ENCODE measurements around the gene CASZ1. TPM values are rescaled to one million over a fixed set of nuclear protein-coding genes. Genes with fewer than 3 reads are reported as not detected.

The CASZ1 gene
- total and polyA plus RNA-seq, 2 donors: 1.8 to 3.9 TPM

DNA sequence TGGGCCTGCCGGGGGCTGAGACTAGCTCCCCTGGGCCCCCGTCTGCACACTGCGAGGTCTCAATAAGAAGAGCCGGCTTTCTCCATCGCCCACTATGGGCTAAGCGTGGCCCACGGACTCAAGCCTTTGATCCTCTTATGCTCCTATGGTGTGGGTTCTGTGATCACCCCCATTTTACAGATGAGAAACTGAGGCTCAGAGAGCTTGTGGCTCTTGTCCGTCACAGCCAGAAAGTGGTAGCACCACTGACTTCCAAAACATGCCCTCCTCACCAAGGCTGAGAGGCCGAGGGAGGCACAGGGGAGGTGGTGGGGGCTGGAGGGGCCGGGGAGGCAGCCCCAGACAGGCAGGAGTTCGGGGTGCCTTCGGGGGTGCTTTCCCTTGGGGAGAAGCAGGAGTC lies 39.0 kb upstream of the CASZ1 start:
- Histone ChIP-seq H3K4me1 (ENCODE audit: control insufficient read depth in 2 of 2, insufficient read depth in 2 of 2, low read length in 2 of 2) (no peaks in the 10 kb centered on the region), H3K36me3 (ENCODE audit: control insufficient read depth in 2 of 2, insufficient read depth in 2 of 2, low read length in 1 of 2) (no peaks in the 10 kb centered on the region), H3K4me3 (ENCODE audit: low read length in 2 of 2) (no peak overlapping the region), H3K27ac (ENCODE audit: low read depth in 1 of 2, low read length in 1 of 2) (no peak overlapping the region), H3K9me3 (ENCODE audit: control insufficient read depth in 2 of 2, insufficient read depth in 1 of 2, low read length in 1 of 2) (no peaks in the 10 kb centered on the region), H3K27me3 (ENCODE audit: control insufficient read depth in 2 of 2, insufficient read depth in 1 of 2, low read length in 1 of 2) (peaks cover 22 to 81% of the 10 kb centered on the region in 2 donors)
- 26% methylated on average over 12 of the region's 12 CpGs for WGBS
- no peak for DNase-seq (ENCODE audit: low read depth in 6 of 9, low spot score in 9 of 9)

DNA sequence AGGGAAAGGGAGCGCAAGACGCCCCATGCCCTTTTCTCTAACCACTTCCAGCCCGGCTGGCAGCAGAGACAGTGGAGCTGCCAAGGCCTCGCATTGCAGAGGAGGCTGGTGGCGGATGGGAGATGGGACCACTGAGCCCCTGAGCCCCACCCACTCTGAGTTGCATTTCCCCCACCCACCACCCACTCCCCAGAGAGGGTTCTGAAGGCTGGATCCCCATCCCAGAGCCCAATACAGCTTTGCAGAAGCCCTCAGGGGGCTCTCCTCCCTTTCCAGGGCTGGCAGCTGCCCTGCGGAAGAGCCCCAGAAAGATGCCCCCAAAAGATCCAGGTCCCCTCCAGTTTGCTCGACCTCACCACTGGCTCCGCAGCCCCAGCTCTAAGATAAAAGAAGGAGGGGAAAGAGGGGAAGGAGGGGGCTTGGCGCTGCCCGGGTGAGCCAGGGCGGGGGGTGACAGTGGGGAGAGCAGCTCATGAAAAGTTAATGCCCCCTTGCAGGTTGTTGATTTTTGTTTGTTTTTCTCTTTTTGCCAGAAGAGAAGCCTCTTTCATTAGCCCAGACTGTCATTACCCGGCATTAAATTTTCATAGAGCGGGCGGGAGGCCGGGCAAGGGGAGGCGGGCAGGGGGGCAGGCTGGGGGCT lies 38.4 kb upstream of the CASZ1 start:
- DNase-seq (ENCODE audit: low read depth in 6 of 9, low spot score in 9 of 9): no peak
- no peaks in the 10 kb centered on the region for H3K4me1 ChIP-seq (ENCODE audit: control insufficient read depth in 2 of 2, insufficient read depth in 2 of 2, low read length in 2 of 2)
- WGBS: 53% methylated on average over 16 of the region's 16 CpGs
- peaks cover 22 to 86% of the 10 kb centered on the region in 2 donors for H3K27me3 ChIP-seq (ENCODE audit: control insufficient read depth in 2 of 2, insufficient read depth in 1 of 2, low read length in 1 of 2)
- no peak overlapping the region for H3K27ac ChIP-seq (ENCODE audit: low read depth in 1 of 2, low read length in 1 of 2)
- H3K9me3 ChIP-seq (ENCODE audit: control insufficient read depth in 2 of 2, insufficient read depth in 1 of 2, low read length in 1 of 2): no peaks in the 10 kb centered on the region
- H3K4me3 ChIP-seq (ENCODE audit: low read length in 2 of 2): no peak overlapping the region
- H3K36me3 ChIP-seq (ENCODE audit: control insufficient read depth in 2 of 2, insufficient read depth in 2 of 2, low read length in 1 of 2): no peaks in the 10 kb centered on the region

DNA sequence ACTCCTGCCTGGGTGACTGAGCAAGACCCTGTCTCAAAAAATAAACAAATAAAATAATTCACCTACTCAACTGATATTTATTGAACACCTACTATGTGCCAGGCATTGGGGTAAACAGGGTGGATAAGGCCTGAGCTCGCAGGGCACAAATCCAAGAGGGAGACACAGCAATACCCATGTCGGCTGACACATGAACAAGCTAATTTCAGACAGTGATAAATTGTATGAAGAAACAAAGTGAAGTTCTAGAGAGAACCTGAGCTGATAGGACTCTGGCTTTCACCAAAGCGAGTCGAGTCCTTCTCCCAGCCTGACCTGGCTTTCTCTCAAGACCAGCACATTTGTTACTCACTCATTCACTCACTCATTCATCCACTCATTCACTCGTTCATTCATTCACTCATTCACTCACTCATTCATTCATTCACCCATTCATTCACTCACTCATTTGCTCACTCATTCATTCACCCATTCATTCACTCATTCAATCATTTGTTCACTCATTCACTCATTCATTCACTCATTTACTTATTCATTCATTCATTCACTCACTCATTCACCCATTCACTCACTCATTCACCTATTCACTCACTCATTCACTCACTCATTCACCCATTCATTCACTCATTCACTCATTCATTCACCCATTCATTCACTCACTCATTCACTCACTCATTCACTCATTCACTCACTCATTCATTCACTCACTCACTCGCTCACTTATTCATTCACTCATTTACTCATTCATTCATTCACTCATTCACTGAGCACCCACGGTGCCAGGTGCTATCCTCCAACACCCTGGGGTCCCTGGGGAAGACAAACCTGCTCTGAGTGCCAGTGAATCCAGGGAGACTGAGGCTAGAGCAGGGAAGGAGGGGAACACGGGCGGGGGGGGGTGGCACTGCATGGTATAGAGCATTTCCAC lies 37.4 kb upstream of the CASZ1 start:
- no peak for DNase-seq (ENCODE audit: low read depth in 6 of 9, low spot score in 9 of 9)
- Histone ChIP-seq H3K27me3 (ENCODE audit: control insufficient read depth in 2 of 2, insufficient read depth in 1 of 2, low read length in 1 of 2) (peaks cover 25 to 91% of the 10 kb centered on the region in 2 donors), H3K4me1 (ENCODE audit: control insufficient read depth in 2 of 2, insufficient read depth in 2 of 2, low read length in 2 of 2) (no peaks in the 10 kb centered on the region), H3K27ac (ENCODE audit: low read depth in 1 of 2, low read length in 1 of 2) (no peak overlapping the region), H3K4me3 (ENCODE audit: low read length in 2 of 2) (no peak overlapping the region), H3K9me3 (ENCODE audit: control insufficient read depth in 2 of 2, insufficient read depth in 1 of 2, low read length in 1 of 2) (no peaks in the 10 kb centered on the region), H3K36me3 (ENCODE audit: control insufficient read depth in 2 of 2, insufficient read depth in 2 of 2, low read length in 1 of 2) (no peaks in the 10 kb centered on the region)
- 81% methylated on average over 9 of the region's 9 CpGs for WGBS

DNA sequence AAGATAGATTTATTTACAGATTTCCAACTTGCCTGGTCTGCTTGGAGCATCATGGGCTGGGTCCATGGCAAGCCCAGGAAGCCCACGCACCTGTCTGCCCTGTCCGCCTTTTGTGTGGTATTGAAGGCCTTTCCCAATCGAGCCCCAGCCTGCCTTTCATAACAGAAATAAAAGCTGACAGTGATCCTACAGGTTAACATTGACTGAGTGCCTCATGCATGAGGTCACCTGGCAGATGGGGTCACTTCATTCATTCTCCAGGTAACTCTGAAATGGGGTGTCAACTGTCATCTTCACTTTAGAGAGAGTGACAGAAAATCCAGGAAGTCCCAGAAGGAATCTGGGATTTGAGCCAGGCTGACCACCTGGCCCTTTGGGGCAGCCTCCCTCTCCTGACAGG lies 36.3 kb upstream of the CASZ1 start:
- no peak for DNase-seq (ENCODE audit: low read depth in 6 of 9, low spot score in 9 of 9)
- Histone ChIP-seq H3K27me3 (ENCODE audit: control insufficient read depth in 2 of 2, insufficient read depth in 1 of 2, low read length in 1 of 2) (peaks cover 25 to 91% of the 10 kb centered on the region in 2 donors), H3K9me3 (ENCODE audit: control insufficient read depth in 2 of 2, insufficient read depth in 1 of 2, low read length in 1 of 2) (no peaks in the 10 kb centered on the region), H3K4me1 (ENCODE audit: control insufficient read depth in 2 of 2, insufficient read depth in 2 of 2, low read length in 2 of 2) (no peaks in the 10 kb centered on the region), H3K27ac (ENCODE audit: low read depth in 1 of 2, low read length in 1 of 2) (no peak overlapping the region), H3K4me3 (ENCODE audit: low read length in 2 of 2) (no peak overlapping the region), H3K36me3 (ENCODE audit: control insufficient read depth in 2 of 2, insufficient read depth in 2 of 2, low read length in 1 of 2) (no peaks in the 10 kb centered on the region)
- 89% methylated on average over 3 of the region's 3 CpGs for WGBS

DNA sequence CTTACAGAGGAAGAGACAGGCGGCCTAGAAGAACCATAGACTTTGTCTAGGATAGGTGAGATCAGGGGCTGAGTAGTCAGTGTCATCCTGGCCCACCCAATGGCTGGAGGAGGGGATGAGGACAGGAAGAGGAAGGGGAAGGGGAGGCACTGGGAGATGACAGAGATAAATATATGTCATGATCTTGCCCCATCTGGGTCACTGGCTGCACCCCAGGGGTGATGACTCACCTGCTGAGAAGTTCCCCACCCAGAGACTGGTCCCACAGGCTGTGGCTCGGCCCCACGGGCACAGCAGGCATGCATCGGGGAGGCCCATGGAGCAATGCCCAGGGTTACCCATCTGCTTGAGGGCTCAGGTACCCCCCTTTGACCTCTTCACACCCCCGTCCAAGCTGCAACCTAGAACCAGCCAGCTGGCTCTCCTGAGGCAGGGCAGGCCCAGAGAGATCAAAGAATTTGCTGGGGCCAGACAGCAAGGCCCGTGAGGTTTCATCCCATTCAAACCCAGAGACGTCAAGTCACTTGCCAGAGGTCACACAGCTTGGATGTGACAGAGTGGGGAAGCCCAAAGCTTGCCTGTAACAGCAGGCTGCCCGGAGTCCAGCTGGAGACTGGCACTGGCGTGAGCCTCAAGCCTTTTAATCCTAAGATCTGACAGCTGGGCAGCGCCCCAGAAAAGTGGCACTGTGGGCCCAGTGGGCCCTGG lies 34.7 kb upstream of the CASZ1 start:
- Histone ChIP-seq H3K36me3 (ENCODE audit: control insufficient read depth in 2 of 2, insufficient read depth in 2 of 2, low read length in 1 of 2) (no peaks in the 10 kb centered on the region), H3K27me3 (ENCODE audit: control insufficient read depth in 2 of 2, insufficient read depth in 1 of 2, low read length in 1 of 2) (peaks cover 17 to 83% of the 10 kb centered on the region in 2 donors), H3K4me3 (ENCODE audit: low read length in 2 of 2) (no peak overlapping the region), H3K4me1 (ENCODE audit: control insufficient read depth in 2 of 2, insufficient read depth in 2 of 2, low read length in 2 of 2) (no peaks in the 10 kb centered on the region), H3K9me3 (ENCODE audit: control insufficient read depth in 2 of 2, insufficient read depth in 1 of 2, low read length in 1 of 2) (no peaks in the 10 kb centered on the region), H3K27ac (ENCODE audit: low read depth in 1 of 2, low read length in 1 of 2) (no peak overlapping the region)
- DNase-seq (ENCODE audit: low read depth in 6 of 9, low spot score in 9 of 9): no peak
- WGBS: 87% methylated on average over 10 of the region's 10 CpGs

DNA sequence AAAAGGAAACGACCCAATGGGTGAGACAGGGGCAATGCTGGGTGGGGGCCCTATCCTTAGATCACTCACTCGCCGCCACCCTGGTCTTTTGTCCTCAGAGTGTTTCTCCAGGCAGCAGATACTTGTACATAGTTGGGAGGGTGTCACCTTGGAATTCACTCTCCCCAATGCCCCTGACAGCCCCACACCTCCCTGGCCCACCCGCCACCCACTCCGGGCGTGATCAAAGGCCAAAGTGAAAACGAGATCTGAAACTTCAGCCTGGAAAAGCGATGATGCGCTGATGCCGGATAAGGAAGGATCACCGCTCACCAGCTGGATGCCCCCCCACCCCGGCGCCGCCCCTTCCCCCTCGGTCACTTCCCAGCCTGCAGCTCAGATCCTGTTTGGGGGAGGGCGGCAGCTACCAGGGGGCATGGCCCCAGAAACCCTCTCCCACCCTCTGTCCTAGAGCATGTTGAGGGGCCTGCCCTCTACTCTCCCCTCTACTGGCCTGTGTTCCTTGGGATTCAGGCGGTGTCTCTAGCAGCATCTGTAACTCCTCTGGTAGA lies 33.6 kb upstream of the CASZ1 start:
- Histone ChIP-seq H3K27ac (ENCODE audit: low read depth in 1 of 2, low read length in 1 of 2) (no peak overlapping the region), H3K36me3 (ENCODE audit: control insufficient read depth in 2 of 2, insufficient read depth in 2 of 2, low read length in 1 of 2) (no peaks in the 10 kb centered on the region), H3K4me1 (ENCODE audit: control insufficient read depth in 2 of 2, insufficient read depth in 2 of 2, low read length in 2 of 2) (no peaks in the 10 kb centered on the region), H3K9me3 (ENCODE audit: control insufficient read depth in 2 of 2, insufficient read depth in 1 of 2, low read length in 1 of 2) (no peaks in the 10 kb centered on the region), H3K4me3 (ENCODE audit: low read length in 2 of 2) (no peak overlapping the region), H3K27me3 (ENCODE audit: control insufficient read depth in 2 of 2, insufficient read depth in 1 of 2, low read length in 1 of 2) (peaks cover 9 to 76% of the 10 kb centered on the region in 2 donors)
- no peak for DNase-seq (ENCODE audit: low read depth in 6 of 9, low spot score in 9 of 9)
- WGBS: 67% methylated on average over 17 of the region's 17 CpGs

DNA sequence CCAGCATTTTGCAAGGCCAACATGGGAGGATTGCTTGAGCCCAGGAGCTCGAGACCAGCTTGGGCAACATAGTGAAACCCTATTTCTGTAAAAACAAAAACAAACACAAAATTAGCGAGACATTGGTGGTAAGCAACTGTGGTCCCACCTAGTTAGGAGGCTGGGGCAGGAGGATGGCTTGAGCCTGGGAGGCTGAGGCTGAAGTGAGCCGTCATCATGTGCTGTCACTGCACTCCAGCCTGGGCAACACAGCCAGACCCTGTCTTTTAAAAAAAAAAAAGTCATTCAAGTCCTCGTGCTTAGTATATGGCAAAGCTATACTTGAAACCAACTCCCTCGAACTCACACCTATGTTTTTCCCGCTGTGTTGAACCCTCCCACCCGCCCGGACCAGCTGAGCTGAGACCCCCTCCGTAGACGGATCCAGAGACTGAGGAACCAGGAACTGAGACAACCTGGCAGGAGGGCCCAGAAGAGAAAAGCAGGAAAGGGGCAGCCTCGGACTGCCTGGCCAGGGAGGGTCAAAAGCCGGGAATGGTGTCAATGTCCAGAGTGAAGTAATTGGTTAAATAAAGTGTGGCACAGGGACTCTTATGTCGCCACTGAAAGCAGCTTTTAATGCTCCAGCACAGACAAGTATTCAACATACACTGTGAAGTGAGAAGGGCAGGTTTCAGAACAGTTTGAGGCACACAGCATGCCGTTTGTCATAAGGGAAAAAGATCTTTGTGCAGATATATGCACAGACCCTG lies 32.8 kb upstream of the CASZ1 start:
- no peaks in the 10 kb centered on the region for H3K36me3 ChIP-seq (ENCODE audit: control insufficient read depth in 2 of 2, insufficient read depth in 2 of 2, low read length in 1 of 2)
- 81% methylated on average over 14 of the region's 14 CpGs for WGBS
- H3K4me3 ChIP-seq (ENCODE audit: low read length in 2 of 2): no peak overlapping the region
- no peaks in the 10 kb centered on the region for H3K4me1 ChIP-seq (ENCODE audit: control insufficient read depth in 2 of 2, insufficient read depth in 2 of 2, low read length in 2 of 2)
- DNase-seq (ENCODE audit: low read depth in 6 of 9, low spot score in 9 of 9): no peak
- H3K27ac ChIP-seq (ENCODE audit: low read depth in 1 of 2, low read length in 1 of 2): no peak overlapping the region
- peaks cover 3 to 73% of the 10 kb centered on the region in 2 donors for H3K27me3 ChIP-seq (ENCODE audit: control insufficient read depth in 2 of 2, insufficient read depth in 1 of 2, low read length in 1 of 2)
- no peaks in the 10 kb centered on the region for H3K9me3 ChIP-seq (ENCODE audit: control insufficient read depth in 2 of 2, insufficient read depth in 1 of 2, low read length in 1 of 2)

DNA sequence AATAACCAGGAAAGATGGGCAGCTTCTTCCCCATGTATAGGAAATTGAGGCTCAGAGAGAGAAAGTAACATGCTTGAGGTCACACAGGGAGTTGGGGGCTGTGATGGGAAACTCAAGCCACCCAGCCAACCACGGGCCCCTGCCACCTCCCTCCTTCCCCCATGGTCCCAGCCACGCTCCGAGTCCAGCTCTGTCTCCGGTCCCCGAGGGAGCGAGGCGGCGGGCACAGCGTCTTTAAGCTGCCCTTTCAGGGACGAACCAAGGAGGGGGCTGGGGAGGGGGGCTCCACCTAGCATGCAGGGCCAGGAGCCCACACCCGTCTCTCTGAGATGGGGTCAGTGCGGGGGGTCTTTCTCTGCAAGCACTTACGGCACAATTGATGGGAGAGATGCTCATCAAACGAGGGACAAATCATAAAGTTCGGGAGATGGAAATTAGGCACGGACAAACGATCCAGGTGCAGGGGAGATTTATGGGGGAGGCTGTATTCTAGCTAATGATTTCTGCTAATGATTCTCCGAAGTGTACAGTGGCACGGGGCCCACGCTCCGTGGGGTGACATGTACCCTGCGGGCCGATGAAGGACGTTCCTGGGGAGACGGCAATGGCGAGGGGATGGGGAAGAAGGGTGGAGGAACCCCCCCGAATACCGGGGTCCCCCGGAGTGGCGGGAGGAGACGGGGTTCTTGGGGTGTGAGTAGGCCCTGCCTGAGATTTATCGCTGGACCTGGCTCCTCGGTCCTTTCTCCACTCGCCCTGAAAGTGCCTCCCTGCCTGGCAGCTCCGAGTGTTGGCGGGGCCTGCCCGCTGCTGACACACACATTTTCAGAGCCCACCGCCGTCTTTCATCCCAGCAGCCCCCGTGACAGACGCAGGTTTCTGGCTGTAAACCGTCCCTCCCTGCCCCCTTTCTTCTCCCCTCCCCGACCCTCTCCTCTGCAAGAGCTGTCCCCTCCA lies 31.2 kb upstream of the CASZ1 start:
- no peak overlapping the region for H3K27ac ChIP-seq (ENCODE audit: low read depth in 1 of 2, low read length in 1 of 2)
- no peak overlapping the region for H3K4me3 ChIP-seq (ENCODE audit: low read length in 2 of 2)
- H3K9me3 ChIP-seq (ENCODE audit: control insufficient read depth in 2 of 2, insufficient read depth in 1 of 2, low read length in 1 of 2): peaks cover 0 to 3% of the 10 kb centered on the region in 2 donors
- H3K27me3 ChIP-seq (ENCODE audit: control insufficient read depth in 2 of 2, insufficient read depth in 1 of 2, low read length in 1 of 2): peaks cover 3 to 63% of the 10 kb centered on the region in 2 donors
- no peaks in the 10 kb centered on the region for H3K36me3 ChIP-seq (ENCODE audit: control insufficient read depth in 2 of 2, insufficient read depth in 2 of 2, low read length in 1 of 2)
- 80% methylated on average over 43 of the region's 43 CpGs for WGBS
- no peaks in the 10 kb centered on the region for H3K4me1 ChIP-seq (ENCODE audit: control insufficient read depth in 2 of 2, insufficient read depth in 2 of 2, low read length in 2 of 2)
- no peak for DNase-seq (ENCODE audit: low read depth in 6 of 9, low spot score in 9 of 9)
